Pancreas (tissue), 10 donors: ENCODE data around the gene PRDM5. TPM values are rescaled to one million over a fixed set of nuclear protein-coding genes. Genes with fewer than 3 reads are reported as not detected.

Experiments used
- ATAC-seq, 4 donors: fragments of 200-7000 bp; cut with Tn5 transposase; one replicate each; pipeline versions ENCODE4 v1.8.0 to v1.9.1; 2020; ENCODE audit warnings: mild to moderate bottlenecking in 4 of 4, moderate library complexity in 4 of 4
- DNase-seq, 6 donors: peaks; one replicate each; pipeline ENCODE4 v3.0.0-alpha.2; 2020
- FAIRE-seq: peaks from 2 replicates; lab custom pipeline; 2012; peaks lifted over from hg19 to GRCh38; lab: Jason Lieb, UNC
- H3K27ac ChIP-seq, 4 donors: fragments of 200-600 bp; sonication (generic); 1 replicate in 3 of 4; 2 replicates in 1 of 4; pipeline versions ENCODE4 v1.5.0 to v1.8.0; 2020
- H3K27me3 ChIP-seq, 4 donors: fragments of 200-600 bp; one replicate each; pipeline ENCODE4 v1.8.0; 2021
- H3K36me3 ChIP-seq, 3 donors: fragments of 200-600 bp; sonication (generic) in 1 of 3; one replicate each; pipeline versions ENCODE4 v1.5.0 to v1.8.0; 2020 to 2021
- H3K4me1 ChIP-seq, 3 donors: fragments of 200-600 bp; one replicate each; pipeline ENCODE4 v1.8.0; 2021
- H3K4me3 ChIP-seq, 4 donors: fragments of 200-600 bp; sonication (generic) in 2 of 4; one replicate each; pipeline versions ENCODE4 v1.5.0 to v1.8.0; 2020 to 2021
- H3K9me3 ChIP-seq, 4 donors: fragments of 200-600 bp; one replicate each; pipeline ENCODE4 v1.8.0; 2021
- CTCF ChIP-seq, 4 donors: fragments of 200-600 bp; sonication (generic) in 3 of 4; IDR thresholded peaks; one replicate each; pipeline versions ENCODE4 v1.5.0 to v1.8.0; 2021; ENCODE audit warnings: antibody characterized with exemption in 4 of 4
- WGBS, 2 donors: extraction: QIAGEN DNeasy Blood & Tissue Kit; methylation state at CpG; one replicate each; pipeline ENCODE4 v1.1.7; 2013; 5-methylcytosine and 5-hydroxymethylcytosine counted together
- intact Hi-C, 3 donors: fragments of 100-400 bp; cut with DNase I; formaldehyde crosslinking; loops; one replicate each; pipeline versions ENCODE4 v1.11.1 to v1.14.2; 2022
- polyA plus RNA-seq, 2 donors: library from polyadenylated mRNA; stranded (reverse); fragments of 200-250 nt; gene quantifications; one replicate each; pipeline ENCODE4 v1.2.3, GENCODE V29; 2013
- total RNA-seq, 6 donors: library from RNA; stranded (reverse); fragmentation: NEBNext Ultra II Directional in 4 of 6; extraction: Animal tissue kit (Norgen Biotek cat#: 25700) in 4 of 6; gene quantifications; one replicate each; pipeline versions ENCODE4 v1.2.1 to v1.2.4, GENCODE V29; 2021 to 2023
- donor health status: healthy with polysubstance abuse.
- donor health status: DM: no; HTN: no; CAD: no; lungs with moderate emphysema.
- donor health status: DM: no; HTN: no; CAD: no.
- donor health status: control.
- donor health status: control.
- donor health status: Bipolar disorder and iron deficiency.
- donor health status: DM: yes; HTN: yes; CAD: no.
- donor health status: DM: no; HTN: no; CAD: no.
- donor health status: DM: no; HTN: no; CAD: no.
- donor health status: DM: yes; HTN: yes; CAD: no.

Gene PRDM5
- total and polyA plus RNA-seq, 8 donors: 2.7 to 13.2 (median 9.5) TPM

DNA sequence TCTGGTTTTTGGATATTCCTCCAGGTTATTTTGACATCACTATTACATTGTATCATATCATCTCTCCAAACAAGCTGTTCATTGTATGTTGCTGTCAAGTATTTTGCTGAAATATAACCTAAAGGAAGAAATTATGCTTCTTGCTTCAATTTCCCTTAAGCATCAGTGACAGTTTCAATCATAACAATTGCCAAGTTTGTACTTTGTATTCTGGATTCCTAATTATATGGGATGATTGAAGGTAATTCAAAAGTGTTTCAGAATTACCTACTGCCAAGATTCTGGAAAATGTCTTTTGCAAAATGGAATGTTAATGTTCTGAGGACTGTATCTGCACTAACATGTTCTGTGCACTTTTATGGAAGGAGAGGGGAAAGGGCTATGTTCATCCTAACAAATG is 228.7 kb downstream of the PRDM5 start:
- Histone ChIP-seq H3K4me3 (no peak overlapping the region), H3K9me3 (no peaks in the 10 kb centered on the region), H3K36me3 (no peaks in the 10 kb centered on the region), H3K27ac (no peak overlapping the region), H3K27me3 (no peaks in the 10 kb centered on the region), H3K4me1 (no peaks in the 10 kb centered on the region)
- no peak for FAIRE-seq
- intact Hi-C loops: no loop called here
- no peak for TF ChIP-seq CTCF (IDR thresholded peaks at IDR 0.05)
- DNase-seq: no peak
- ATAC-seq: no peak

GRCh38 chr4:120692964-120693363 is 229.6 kb downstream of the PRDM5 start:
- Histone ChIP-seq H3K9me3 (no peaks in the 10 kb centered on the region), H3K36me3 (no peaks in the 10 kb centered on the region), H3K27me3 (no peaks in the 10 kb centered on the region), H3K4me3 (no peak overlapping the region), H3K27ac (no peak overlapping the region), H3K4me1 (no peaks in the 10 kb centered on the region)
- ATAC-seq: peak in 3 of 4 donors; percentile 37 to 82 (median 76)
- TF ChIP-seq CTCF (IDR thresholded peaks at IDR 0.05): no peak
- WGBS, 2 donors: 66 to 87% methylated on average over 2 of the region's 2 CpGs
- intact Hi-C loops: no loop called here
- FAIRE-seq: no peak
- peak in 1 of 6 donors; percentile 18 for DNase-seq

DNA sequence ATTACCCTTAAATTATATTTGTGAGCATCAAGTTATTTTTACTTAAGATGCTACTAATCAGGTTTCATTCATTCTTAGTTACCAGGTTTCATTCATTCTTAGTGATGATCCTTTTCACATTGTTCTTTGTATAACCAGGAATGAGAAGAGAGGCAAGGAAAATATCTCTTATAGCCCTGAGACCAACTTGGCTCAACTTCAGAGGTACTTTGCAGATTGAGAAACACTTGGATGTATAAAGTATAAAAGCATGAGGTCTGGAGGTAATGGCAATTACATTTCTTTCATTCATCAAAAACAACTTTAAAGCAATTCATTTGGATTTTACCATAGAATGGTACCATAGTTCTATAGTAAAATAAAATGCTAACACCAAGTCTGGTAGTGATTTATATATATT is 231.0 kb downstream of the PRDM5 start:
- no peaks in the 10 kb centered on the region for H3K4me1 ChIP-seq
- no peak for DNase-seq
- no peaks in the 10 kb centered on the region for H3K27me3 ChIP-seq
- H3K27ac ChIP-seq: no peak overlapping the region
- H3K4me3 ChIP-seq: no peak overlapping the region
- intact Hi-C loops: no loop called here
- no peak for TF ChIP-seq CTCF (IDR thresholded peaks at IDR 0.05)
- no peaks in the 10 kb centered on the region for H3K9me3 ChIP-seq
- H3K36me3 ChIP-seq: no peaks in the 10 kb centered on the region
- FAIRE-seq: no peak
- ATAC-seq: no peak

GRCh38 chr4:120691106-120691505 is 231.4 kb downstream of the PRDM5 start:
- no peaks in the 10 kb centered on the region for H3K27me3 ChIP-seq
- ATAC-seq: no peak
- no peaks in the 10 kb centered on the region for H3K4me1 ChIP-seq
- H3K4me3 ChIP-seq: no peak overlapping the region
- no peaks in the 10 kb centered on the region for H3K36me3 ChIP-seq
- no peak overlapping the region for H3K27ac ChIP-seq
- no peak for FAIRE-seq
- DNase-seq: no peak
- H3K9me3 ChIP-seq: no peaks in the 10 kb centered on the region
- intact Hi-C loops: no loop called here
- no peak for TF ChIP-seq CTCF (IDR thresholded peaks at IDR 0.05)

GRCh38 chr4:120688791-120689190 is 233.7 kb downstream of the PRDM5 start:
- FAIRE-seq (no peak), DNase-seq (no peak), ATAC-seq (no peak)
- Histone ChIP-seq H3K27ac (no peak overlapping the region), H3K27me3 (no peaks in the 10 kb centered on the region), H3K9me3 (no peaks in the 10 kb centered on the region), H3K4me1 (no peaks in the 10 kb centered on the region), H3K36me3 (no peaks in the 10 kb centered on the region), H3K4me3 (no peak overlapping the region)
- 83 to 90% methylated on average over 3 of the region's 3 CpGs for WGBS, 2 donors
- intact Hi-C loops: no loop called here
- no peak for TF ChIP-seq CTCF (IDR thresholded peaks at IDR 0.05)
